GM13977 (cell line): ENCODE measurements around the gene EHMT1.
"Not testable (repeated sequence)": the region's sequence is repeated elsewhere in the genome, so short reads cannot be mapped to it uniquely, and the experiment has no call there.

ENCODE experiments used
- DNase-seq: peaks from one replicate; pipeline ENCODE4 v3.0.0; 2012; ENCODE audit warnings: low spot score
- CTCF ChIP-seq: IDR thresholded peaks from 2 replicates; pipeline ENCODE4 v1.5.1; 2012; ENCODE audit warnings: mild to moderate bottlenecking, control low read depth; ENCODE audit not compliant: insufficient read depth; ENCODE audit errors: extremely low read depth, missing control alignments
- in situ Hi-C: fragments of 300-500 bp; cut with MboI; formaldehyde crosslinking; loops from one replicate; pipeline ENCODE4 v1.12.0; 2022; ENCODE audit warnings: low sequenced_read_pairs, low pct_unique_long_range_greater_than_20kb, mixed read lengths, inconsistent platforms; ENCODE audit not compliant: unreplicated experiment

The EHMT1 gene

DNA sequence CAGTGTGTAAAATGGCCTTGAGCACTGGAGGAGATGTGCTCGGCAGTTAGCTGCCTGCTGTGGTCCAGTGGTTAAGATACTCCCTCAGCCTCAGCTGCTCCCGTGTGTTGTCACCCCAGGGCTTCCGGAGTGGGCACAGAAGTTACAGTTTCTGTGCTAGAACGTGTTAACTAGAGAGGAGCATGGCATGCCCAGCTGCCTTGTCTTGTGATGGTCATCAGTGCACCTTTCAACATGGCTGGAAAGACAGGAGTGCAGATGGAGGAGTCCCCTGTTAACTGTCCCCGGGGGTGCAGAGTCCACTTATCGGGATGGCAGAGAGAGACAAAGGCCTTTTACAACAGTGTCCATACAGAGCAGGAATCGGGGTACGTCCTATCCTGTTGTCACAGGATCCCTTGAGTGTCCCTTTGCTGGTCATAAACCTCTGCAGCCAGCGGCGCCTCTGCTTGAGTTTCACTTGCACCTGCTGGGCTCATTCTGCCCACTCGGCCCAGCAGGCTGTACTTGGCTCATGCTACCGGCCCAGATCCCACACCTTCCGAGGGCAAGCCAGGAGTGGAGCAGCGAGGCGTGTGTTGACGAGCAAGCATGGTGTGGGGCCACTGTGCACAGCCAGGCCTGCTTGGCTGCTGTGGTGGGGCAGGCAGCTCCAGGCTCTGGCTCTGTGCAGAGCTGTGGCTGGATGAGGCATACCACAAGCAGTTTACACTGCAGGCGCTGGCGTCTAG, 112.6 kb downstream of the EHMT1 start:
- in situ Hi-C loops: no loop called here
- TF ChIP-seq CTCF: no peak
- DNase-seq: no peak

DNA sequence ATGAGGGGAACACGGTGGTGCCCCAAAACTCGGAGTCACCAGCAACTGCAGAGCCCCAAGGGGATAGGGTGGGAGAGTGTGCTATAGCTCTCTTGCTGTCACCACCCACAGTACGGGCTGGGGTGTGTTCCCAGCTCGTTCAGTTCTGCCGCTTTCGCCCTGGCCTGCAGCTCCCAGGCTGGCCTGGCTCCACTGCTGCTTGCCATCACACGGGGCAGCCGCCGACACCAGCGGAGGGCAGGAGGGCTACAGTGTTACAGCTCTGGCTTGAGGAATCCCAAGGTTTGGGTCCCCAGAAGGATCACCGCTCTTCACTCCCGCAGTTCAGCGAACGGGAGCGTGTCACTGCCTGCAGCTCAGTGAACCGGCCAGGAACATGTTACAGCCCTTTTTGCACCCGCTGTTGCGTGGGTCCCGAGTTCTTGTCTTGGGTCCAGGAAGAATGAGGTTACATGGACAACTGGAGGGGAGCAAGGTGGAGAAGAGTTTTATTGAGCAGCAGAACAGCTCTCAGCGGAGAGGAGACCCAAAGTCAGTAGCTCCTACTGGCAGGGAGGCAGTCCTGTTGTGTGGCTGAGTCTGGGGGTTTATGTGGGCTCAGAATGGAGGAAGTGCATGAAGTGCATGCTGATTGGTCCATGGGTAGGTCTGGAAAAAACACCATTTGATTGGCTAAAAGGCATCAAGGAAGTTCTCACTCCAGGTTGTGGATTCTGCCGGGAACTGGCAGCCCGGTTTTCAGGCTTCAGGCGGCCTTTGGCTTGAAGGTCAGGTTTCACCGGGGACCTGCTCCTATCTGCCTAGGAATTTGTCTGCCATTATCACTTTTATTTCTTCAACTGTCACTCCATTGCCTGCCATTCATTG, 113.4 kb downstream of the EHMT1 start:
- in situ Hi-C loops: no loop called here
- no peak for TF ChIP-seq CTCF
- no peak for DNase-seq

- in situ Hi-C loops: no loop called here
- no peak for DNase-seq
These were observed 114.6 kb downstream of the EHMT1 start for GRCh38 chr9:137733429-137733828.

GRCh38 chr9:137734181-137734580, 115.4 kb downstream of the EHMT1 start:
- TF ChIP-seq CTCF: no peak
- DNase-seq: no peak
- in situ Hi-C loops: no loop called here

More at GRCh38 chr9:137733429-137733828, 114.6 kb downstream of the EHMT1 start:
- no peak for TF ChIP-seq CTCF

DNA sequence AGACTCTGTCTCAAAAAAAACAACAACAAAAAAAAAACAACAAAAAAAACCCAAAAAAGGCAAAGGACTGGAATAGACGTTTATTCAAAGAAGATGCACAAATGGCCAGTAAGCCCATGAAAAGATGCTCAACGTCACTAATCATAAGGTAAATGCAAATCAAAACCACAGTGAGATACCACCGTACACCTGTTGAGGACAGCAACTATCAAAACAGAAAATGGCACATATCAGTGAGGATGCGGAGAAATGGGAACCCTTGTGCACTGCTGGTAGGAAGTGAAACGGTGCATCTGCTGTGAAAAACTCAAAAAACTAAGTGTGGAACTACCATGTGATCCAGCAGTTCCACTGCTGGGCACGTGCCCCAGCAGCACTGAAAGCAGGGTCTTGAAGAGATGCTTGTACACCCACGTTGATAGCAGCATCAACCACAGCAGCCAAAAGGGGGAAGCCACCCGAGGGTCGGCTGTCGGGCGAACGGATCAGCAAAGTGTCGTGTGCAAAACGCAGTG, 119.4 kb downstream of the EHMT1 start:
- peak; percentile 62 for DNase-seq
- in situ Hi-C loops: not testable (repeated sequence)

GRCh38 chr9:137738703-137739102, 119.9 kb downstream of the EHMT1 start:
- DNase-seq: no peak
- TF ChIP-seq CTCF: no peak
- in situ Hi-C loops: no loop called here
